ENCODE results near the gene ST6GALNAC4. TPM values are rescaled to one million over a fixed set of nuclear protein-coding genes. Genes with fewer than 3 reads are reported as not detected.

Gene ST6GALNAC4
- total RNA-seq, 1 experiment from 2014 or later: 26.9 TPM

DNA sequence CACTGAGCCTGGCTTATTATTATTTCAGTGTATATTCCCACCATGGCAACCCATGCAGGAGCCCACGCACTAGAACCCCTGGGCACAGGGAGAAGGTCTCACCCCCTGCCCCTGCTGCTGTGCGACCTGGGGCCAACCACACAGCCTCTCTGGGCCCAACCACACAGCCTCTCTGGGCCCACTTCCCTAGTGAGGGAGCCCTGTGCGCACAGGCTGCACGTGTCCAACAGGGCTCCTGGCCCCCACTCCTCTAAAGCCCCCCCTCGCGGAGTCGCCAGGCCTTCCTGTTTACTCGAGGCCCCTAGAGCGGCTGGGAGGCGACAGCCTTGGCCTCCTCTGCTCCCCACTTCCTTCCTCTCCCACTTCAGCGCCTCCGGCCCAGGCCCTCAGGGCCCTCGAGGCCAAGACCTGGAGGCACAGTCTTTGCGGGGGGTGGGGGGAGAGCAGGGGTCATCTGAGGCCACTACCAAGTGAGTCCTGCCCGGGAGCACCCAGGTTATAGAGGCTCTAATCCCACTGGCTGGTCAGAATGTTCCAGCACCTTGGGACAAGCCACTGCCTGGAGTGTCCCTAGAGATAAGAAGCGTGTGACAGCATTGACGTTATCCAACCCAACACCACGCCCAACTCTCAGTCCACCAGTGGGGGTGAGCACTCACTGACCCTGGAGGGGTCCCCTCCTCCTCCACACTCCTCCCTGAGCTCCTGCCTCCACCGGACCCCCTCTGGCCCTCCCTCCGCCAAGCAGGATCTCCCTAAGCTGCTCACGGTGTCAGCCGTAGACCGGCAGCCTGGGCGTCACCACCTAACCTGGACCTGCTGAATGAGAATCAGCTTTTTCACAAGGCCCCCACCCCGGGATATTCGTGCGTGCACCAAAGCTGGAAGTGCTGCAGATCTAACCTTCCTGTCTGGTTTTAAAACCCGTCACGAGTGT lies 54.5 kb downstream of the ST6GALNAC4 start:
- no peak for DNase-seq
- no peaks in the 10 kb centered on the region for H3K9me3 ChIP-seq
- no peak overlapping the region for H3K4me3 ChIP-seq
- H3K27me3 ChIP-seq: no peaks in the 10 kb centered on the region
- H3K36me3 ChIP-seq: peaks cover 3% of the 10 kb centered on the region; the same call in 1 of the 2 replicates

DNA sequence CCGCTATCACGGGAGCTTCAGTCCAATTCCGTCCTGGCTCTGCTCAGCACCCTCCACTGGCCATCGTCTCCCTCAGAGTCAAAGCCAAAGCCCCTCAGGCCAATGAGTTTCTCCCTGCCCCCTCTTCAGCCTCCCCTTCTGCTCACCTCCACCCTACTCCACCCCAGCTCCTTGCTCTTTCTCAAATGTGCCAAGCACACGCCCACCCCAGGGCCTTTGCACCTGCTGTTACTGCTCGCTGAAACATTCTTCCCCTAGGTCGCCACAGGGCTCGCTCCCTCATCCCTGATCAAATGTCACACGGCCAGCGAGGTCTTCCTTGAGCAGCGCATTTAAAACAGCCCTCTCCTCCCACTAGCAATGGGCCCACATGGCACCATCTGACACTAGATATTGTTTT lies 56.1 kb downstream of the ST6GALNAC4 start:
- H3K4me3 ChIP-seq: no peak overlapping the region
- no peaks in the 10 kb centered on the region for H3K9me3 ChIP-seq

DNA sequence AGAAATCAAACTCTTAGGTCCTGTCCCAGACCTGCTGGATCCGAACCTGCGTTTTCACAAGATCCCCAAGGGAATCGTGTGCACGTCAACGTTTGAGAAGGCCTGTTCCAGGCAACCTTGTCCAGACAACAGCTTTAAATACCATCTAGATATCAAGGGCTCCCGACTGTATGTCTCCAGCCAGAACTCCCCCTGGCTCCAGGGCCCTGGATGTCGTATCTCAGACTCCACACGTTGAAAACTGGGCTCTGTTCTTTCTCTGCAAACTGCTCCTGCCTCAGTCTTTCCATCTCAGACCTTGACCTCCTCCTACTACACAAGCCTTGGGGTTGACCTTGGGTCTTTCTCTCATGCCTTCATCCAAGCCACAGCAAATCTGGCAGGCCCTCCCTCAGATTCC lies 56.6 kb downstream of the ST6GALNAC4 start:
- Histone ChIP-seq H3K36me3 (no peaks in the 10 kb centered on the region), H3K9me3 (no peaks in the 10 kb centered on the region)

More for the DNA sequence above, 56.1 kb downstream of the ST6GALNAC4 start:
- Histone ChIP-seq H3K36me3 (no peaks in the 10 kb centered on the region), H3K27me3 (no peaks in the 10 kb centered on the region)
- no peak for DNase-seq

DNA sequence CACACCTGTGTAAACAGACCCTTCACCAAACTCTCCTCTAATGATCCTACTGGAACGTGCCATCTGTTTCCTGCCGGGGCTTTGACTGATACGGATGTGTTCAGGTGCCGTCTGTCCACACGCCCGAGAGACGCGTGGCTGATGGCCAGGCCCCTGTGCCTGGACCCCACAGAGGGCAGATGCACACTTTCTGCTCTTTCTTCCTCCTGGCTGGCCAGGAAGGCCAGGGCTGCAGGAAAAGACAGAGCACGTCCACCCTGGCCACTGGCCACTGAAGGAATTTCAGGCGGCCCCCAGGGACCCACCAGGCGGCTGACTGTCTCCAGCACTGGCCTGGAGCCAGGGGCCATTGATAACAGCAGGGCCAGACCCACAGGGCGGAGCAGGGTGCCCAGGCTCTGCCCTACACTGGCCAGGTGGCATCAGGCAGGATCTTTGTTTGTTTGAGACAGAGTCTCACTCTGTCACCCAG lies 58.8 kb downstream of the ST6GALNAC4 start:
- Histone ChIP-seq H3K4me3 (no peak overlapping the region), H3K9me3 (no peaks in the 10 kb centered on the region), H3K36me3 (peaks cover 8% of the 10 kb centered on the region), H3K27me3 (no peaks in the 10 kb centered on the region)
- DNase-seq: no peak

More for the DNA sequence above, 56.6 kb downstream of the ST6GALNAC4 start:
- Histone ChIP-seq H3K27me3 (no peaks in the 10 kb centered on the region), H3K4me3 (no peak overlapping the region)
- DNase-seq: no peak

Other genes with a start within 250 kb of the ST6GALNAC4 start
- not detected in 2 replicates for gene CFAP157, start 210.1 kb downstream of the ST6GALNAC4 start, total RNA-seq (2014; rRNA removed; shearing (Covaris generic); ENCODE audit: low replicate concordance)
- 15.9 and 26.7 TPM in 2 replicates for gene PTRH1, start 201.4 kb downstream of the ST6GALNAC4 start, total RNA-seq (2014; rRNA removed; shearing (Covaris generic); ENCODE audit: low replicate concordance)
- not detected in 2 replicates for gene TTC16, start 201.0 kb downstream of the ST6GALNAC4 start, total RNA-seq (2014; rRNA removed; shearing (Covaris generic); ENCODE audit: low replicate concordance)
- 5.8 and 18.7 TPM in 2 replicates for gene TOR2A, start 181.7 kb downstream of the ST6GALNAC4 start, total RNA-seq (2014; rRNA removed; shearing (Covaris generic); ENCODE audit: low replicate concordance)
- not detected in 2 replicates for gene SH2D3C, start 138.4 kb downstream of the ST6GALNAC4 start, total RNA-seq (2014; rRNA removed; shearing (Covaris generic); ENCODE audit: low replicate concordance)
- 48.6 and 67.5 TPM in 2 replicates for gene CDK9, start 131.0 kb downstream of the ST6GALNAC4 start, total RNA-seq (2014; rRNA removed; shearing (Covaris generic); ENCODE audit: low replicate concordance)
- gene FPGS, start 114.2 kb downstream of the ST6GALNAC4 start, total RNA-seq (2014; rRNA removed; shearing (Covaris generic); ENCODE audit: low replicate concordance): 100 and 115 TPM in 2 replicates
- 12.9 and 14.0 TPM in 2 replicates for gene ENG, start 62.4 kb downstream of the ST6GALNAC4 start, total RNA-seq (2014; rRNA removed; shearing (Covaris generic); ENCODE audit: low replicate concordance)
- 36.6 and 69.0 TPM in 2 replicates for gene AK1, start 39.4 kb downstream of the ST6GALNAC4 start, total RNA-seq (2014; rRNA removed; shearing (Covaris generic); ENCODE audit: low replicate concordance)
- 40.5 and 47.3 TPM in 2 replicates for gene ST6GALNAC6, start 17.4 kb downstream of the ST6GALNAC4 start, total RNA-seq (2014; rRNA removed; shearing (Covaris generic); ENCODE audit: low replicate concordance)
- gene PIP5KL1, start 13.7 kb upstream of the ST6GALNAC4 start, total RNA-seq (2014; rRNA removed; shearing (Covaris generic); ENCODE audit: low replicate concordance): 0.13 TPM in 1 of 2 replicates, not detected in the other
- 23.3 and 38.9 TPM in 2 replicates for gene DPM2, start 20.8 kb upstream of the ST6GALNAC4 start, total RNA-seq (2014; rRNA removed; shearing (Covaris generic); ENCODE audit: low replicate concordance)
- gene EEIG1, start 63.9 kb upstream of the ST6GALNAC4 start, total RNA-seq (2014; rRNA removed; shearing (Covaris generic); ENCODE audit: low replicate concordance): 10.3 and 11.8 TPM in 2 replicates
- gene NAIF1, start 150.3 kb upstream of the ST6GALNAC4 start, total RNA-seq (2014; rRNA removed; shearing (Covaris generic); ENCODE audit: low replicate concordance): 6.4 and 10.7 TPM in 2 replicates
- gene SLC25A25, start 151.2 kb upstream of the ST6GALNAC4 start, total RNA-seq (2014; rRNA removed; shearing (Covaris generic); ENCODE audit: low replicate concordance): 7.4 and 8.7 TPM in 2 replicates
- 114 and 120 TPM in 2 replicates for gene PTGES2, start 210.7 kb upstream of the ST6GALNAC4 start, total RNA-seq (2014; rRNA removed; shearing (Covaris generic); ENCODE audit: low replicate concordance)
- not detected in 2 replicates for gene LCN2, start 232.4 kb upstream of the ST6GALNAC4 start, total RNA-seq (2014; rRNA removed; shearing (Covaris generic); ENCODE audit: low replicate concordance)
- 37.3 and 57.0 TPM in 2 replicates for gene BBLN, start 243.2 kb upstream of the ST6GALNAC4 start, total RNA-seq (2014; rRNA removed; shearing (Covaris generic); ENCODE audit: low replicate concordance)